ENCODE data around the gene BAAT.
A peak's percentile ranks its signal among the peaks of the same experiment; 100 is the strongest.

DNA sequence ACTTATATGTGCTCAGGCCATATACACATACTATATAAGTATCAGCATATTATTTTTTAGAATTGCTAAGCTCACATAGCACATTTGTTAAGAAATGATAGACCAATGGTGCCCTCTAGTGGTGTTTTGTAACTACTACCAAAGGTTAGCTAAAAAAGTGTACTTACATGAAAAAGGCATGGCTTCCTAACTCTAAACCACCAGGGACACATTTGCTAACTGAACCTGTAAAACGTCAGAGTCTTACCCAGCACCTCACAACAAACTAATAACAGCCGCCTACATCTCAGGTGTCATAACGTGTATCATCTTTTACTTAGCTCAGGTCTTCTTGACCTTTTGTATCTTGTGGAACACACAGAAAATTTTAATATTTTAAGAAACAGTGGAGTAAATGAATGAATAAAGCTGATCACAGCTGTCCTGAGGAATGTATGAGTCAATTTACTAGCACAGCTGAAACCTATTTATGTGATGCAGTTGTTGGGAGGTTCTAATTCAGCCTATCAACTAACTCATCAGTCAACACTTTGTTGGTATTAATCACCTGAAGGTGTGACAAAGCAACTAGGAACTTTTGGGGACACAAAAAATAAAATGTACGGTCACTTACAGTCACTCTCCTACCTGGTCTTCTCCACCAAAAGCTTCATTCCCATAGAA lies 72.9 kb downstream of the BAAT start:
- TF ChIP-seq, protein P1, sequence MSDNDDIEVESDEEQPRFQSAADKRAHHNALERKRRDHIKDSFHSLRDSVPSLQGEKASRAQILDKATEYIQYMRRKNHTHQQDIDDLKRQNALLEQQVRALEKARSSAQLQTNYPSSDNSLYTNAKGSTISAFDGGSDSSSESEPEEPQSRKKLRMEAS (CRISPR knock-in tag; IDR thresholded peaks at IDR 0.05): no peak
- TF ChIP-seq CEBPB (tag; IDR thresholded peaks at IDR 0.05) (no peak), ZNF274 (IDR thresholded peaks at IDR 0.05; ENCODE audit: borderline replicate concordance, low read depth, low read length) (no peak), ZNF347 (CRISPR knock-in tag; IDR thresholded peaks at IDR 0.05; ENCODE audit: low read depth) (no peak), SETDB1 (IDR thresholded peaks at IDR 0.05; ENCODE audit: low read length) (no peak)
- TF ChIP-seq, protein P2, sequence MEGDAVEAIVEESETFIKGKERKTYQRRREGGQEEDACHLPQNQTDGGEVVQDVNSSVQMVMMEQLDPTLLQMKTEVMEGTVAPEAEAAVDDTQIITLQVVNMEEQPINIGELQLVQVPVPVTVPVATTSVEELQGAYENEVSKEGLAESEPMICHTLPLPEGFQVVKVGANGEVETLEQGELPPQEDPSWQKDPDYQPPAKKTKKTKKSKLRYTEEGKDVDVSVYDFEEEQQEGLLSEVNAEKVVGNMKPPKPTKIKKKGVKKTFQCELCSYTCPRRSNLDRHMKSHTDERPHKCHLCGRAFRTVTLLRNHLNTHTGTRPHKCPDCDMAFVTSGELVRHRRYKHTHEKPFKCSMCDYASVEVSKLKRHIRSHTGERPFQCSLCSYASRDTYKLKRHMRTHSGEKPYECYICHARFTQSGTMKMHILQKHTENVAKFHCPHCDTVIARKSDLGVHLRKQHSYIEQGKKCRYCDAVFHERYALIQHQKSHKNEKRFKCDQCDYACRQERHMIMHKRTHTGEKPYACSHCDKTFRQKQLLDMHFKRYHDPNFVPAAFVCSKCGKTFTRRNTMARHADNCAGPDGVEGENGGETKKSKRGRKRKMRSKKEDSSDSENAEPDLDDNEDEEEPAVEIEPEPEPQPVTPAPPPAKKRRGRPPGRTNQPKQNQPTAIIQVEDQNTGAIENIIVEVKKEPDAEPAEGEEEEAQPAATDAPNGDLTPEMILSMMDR (IDR thresholded peaks at IDR 0.05 in 2 of 3, conservative IDR thresholded peaks at IDR 0.05 in 1 of 3; ENCODE audit: insufficient read depth in 2 of 3, low read depth in 1 of 3, low read length in 3 of 3): peak; percentile 51 to 81 (median 59); a peak in 5 of 6 replicates

Data from K562 (cell line).